DMS114 treated with DMSO at 0.1 percent for 48 hours (cell line): Measurements from ENCODE around the gene ADCY9.
"Not testable (repeated sequence)": the region's sequence is repeated elsewhere in the genome, so short reads cannot be mapped to it uniquely, and the experiment has no call there.

ENCODE experiments used
- DNase-seq: peaks from one replicate; lab custom pipeline; 2025; ENCODE audit not compliant: unreplicated experiment; lab: John Stamatoyannopoulos, UW

The ADCY9 gene

GRCh38 chr16:3953728-3954410, 162.4 kb downstream of the ADCY9 start:
- no peak for DNase-seq

DNA sequence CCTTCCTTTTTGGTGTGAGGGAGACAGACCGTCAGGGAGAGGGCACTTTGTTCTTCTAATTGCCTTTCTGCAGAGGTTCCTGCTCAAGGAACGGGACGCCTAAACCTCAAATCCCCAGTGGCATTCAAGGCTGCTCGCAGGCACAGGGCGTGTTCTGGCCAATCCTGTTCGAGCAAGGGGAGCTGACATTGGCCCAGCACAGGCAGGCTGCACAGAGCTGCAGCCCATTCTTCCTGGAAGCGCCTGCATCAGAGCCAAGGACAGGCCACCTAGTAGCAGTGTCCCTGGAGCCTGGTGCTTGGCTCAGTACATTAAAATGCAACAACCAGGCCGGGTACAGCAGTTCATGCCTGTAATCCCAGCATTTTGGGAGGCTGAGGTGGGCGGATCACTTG, 163.5 kb downstream of the ADCY9 start:
- DNase-seq = no peak

DNA sequence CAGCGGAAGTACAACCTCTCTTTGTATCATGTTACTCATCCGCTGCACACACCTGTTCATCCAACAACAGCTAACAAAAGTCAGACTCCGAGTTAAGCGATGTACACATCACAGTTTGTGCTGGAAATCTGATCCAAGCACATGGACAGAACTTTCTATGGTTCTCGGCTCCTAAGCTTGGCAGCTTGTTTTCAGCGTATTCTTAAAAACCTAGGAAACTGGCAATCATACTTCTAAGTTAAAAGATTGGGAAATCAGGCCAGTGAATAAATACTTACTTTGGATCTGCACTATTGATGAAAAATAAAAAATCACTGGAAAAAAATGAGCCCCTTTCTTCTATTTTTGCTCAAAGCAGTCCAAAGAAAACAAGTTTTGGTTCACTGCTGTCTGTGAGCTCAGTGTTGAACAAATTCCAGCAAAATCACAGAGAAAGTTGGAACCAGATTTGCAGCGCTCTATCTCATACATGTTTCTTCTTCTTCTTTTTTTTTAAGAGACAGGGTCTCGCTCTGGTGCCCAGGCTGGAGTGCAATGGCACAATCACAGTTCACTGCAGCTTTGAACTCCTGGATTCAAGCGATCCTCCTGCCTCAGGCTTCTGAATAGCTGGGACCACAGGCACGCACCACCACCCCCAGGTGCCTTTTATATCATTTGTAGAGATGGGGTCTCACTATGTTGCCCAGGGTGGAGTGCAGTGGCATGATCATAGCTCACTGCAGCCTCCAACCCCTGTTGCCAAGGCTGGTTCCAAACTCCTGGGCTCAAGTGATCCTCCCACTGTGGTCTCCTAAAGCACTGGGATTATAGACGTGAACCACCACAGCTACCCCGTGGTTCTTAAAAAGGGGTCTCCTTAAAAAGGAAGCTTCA, 164.1 kb downstream of the ADCY9 start:
- DNase-seq = no peak

- not testable (repeated sequence) for DNase-seq
Observed at GRCh38 chr16:3951380-3951779, 164.9 kb downstream of the ADCY9 start.

DNA sequence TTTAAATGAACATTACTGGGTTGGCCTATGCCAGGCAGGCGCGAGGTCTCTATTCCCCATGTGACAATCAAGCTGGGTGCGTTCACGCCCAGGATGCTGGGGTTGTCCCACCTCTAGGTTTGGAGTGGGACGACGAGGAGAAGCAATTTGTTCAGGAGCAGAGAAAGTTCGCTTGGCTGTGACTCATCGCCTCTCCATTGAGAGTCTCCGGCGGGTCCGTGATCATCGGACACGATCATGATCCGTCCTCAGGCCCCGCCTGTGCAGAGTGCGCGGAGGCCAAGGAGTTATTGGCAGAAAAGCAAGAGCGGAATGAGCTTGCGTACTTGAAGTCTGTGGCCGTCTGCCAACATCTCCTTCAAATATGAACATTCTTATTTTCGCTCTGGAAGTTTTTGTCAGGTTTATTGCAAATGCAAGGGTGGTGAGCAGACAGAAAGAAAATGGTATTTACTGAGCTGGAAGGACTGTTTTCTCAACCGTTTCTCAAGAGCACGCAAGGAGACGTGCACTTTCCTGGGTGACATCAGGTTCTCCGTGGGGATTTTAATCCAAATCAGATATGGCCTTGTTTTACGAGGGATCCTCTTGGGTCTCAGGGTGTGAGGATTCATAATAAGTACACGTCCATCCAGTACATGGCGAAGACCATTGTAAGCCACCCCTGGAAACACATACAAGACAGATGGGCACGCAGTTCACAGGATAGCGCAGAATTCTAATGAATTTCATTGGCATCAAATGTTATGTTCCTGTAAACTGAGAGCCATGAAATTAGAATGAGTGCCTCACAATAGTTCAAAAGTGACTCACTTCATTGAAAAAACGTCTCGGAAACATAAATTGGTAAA, 165.7 kb downstream of the ADCY9 start:
- DNase-seq = no peak

GRCh38 chr16:3949946-3950342, 166.3 kb downstream of the ADCY9 start:
- no peak for DNase-seq

- no peak for DNase-seq
Observed at GRCh38 chr16:3949287-3949686, 167.0 kb downstream of the ADCY9 start.

- no peak for DNase-seq
Observed at GRCh38 chr16:3948378-3948995, 167.8 kb downstream of the ADCY9 start.

DNA sequence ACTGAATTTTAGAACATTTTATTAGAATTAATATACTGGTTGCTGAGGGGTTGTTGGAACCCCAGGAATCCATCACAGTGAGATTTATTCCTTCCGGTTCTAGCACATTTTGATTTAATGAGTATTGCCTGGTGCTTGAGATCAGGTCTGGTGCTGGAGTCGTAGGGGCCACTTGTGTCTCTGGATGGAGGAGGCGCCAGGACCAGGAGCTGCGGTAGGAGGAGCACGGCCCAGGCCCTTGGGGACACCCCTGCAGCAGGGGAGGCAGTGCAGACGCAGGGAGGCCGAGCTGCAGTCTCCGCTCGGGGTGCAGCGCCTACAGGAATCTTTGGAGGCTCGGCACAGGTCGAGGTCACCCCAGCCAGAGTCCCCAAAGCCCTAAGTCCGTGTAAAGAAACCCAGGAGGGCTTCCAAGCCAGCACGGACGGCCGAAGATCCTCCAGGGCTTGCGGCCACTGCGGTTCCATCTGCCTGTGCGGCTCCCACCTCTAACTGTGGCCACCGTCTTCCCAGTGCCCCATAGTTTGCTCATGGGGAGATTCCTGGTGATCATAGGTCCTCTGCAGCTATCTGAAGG, 169.6 kb downstream of the ADCY9 start:
- DNase-seq = no peak

DNA sequence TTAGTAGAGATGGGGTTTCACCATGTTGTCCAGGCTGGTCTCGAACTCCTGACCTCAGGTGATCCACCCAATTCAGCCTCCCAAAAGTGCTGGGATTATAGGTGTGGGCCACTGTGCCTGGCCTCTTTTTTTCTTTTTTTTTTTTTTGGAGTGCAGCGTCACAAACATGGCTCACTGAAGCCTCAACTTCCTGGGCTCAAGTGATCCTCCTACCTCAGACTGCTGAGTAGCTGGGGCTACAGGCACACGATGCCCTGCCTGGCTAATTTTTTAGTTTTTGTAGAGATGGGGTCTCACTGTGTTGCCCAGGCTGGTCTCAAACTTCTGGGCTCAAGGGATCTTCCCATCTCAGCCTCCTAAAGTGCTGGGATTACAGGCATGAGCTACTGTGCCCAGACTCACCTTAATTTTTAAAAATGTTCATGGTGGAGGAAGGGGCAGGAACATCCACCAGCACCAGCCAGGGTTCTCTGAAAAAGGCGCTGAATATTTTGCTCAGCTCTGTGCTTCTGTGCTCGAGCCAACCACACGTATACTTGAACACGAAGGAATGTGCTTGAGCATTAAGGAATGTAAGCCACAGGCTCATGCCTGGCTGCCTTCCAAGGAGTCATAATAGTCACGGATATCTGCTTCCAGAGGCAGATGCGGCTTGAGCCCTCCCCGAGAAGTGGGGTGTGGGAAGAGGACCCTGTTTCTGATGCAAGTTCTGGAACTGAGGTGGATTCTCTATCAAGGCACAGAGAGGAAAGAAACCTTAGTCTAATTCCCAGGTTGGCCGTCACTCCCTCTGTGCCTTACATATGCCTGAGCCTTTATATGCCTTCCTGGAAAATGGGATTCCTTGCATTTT, 170.3 kb downstream of the ADCY9 start:
- DNase-seq = no peak

GRCh38 chr16:3944457-3944856, 171.8 kb downstream of the ADCY9 start:
- not testable (repeated sequence) for DNase-seq

GRCh38 chr16:3942146-3942545, 174.1 kb downstream of the ADCY9 start:
- not testable (repeated sequence) for DNase-seq

GRCh38 chr16:3938843-3939624, 177.2 kb downstream of the ADCY9 start:
- peak; percentile 29 for DNase-seq

DNA sequence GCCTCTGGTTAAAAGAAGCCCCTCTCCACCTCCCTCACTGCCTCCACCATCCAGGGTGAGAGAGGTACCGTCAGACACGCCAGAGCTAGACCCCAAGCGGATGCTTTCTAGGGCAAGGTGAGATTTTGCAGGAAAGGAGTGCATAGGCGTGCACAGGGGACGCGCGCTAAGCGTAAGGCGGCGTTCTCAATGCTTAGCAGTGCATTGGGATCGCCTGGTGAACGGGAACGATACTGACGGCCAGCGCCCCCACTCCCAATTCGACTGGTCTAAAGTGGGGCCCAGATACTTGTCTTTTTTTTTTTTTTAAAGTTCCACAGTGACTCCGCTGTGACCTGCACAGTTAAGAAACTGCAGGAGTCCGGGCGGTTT, 177.8 kb downstream of the ADCY9 start:
- DNase-seq = no peak

- no peak for DNase-seq
Observed at GRCh38 chr16:3937066-3937875, 179.0 kb downstream of the ADCY9 start.

- DNase-seq = no peak
Observed at GRCh38 chr16:3935921-3936320, 180.3 kb downstream of the ADCY9 start.

- DNase-seq = no peak
Observed at GRCh38 chr16:3934491-3935181, 181.6 kb downstream of the ADCY9 start.

DNA sequence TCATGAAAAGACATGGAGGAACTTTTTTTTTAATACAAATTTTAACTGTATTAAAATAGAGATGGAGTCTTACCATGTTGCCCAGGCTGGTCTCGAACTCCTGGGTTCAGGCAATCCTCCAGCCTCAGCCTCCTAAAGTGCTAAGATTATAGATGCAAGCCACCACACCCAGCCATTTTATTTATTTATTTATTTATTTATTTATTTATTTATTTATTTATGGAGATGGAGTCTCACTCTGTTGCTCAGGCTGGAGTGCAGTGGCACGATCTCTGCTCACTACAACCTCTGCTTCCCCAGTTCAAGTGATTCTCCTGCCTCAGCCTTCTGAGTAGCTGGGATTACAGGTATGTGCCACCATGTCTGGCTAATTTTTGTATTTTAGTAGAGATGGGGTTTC, 189.1 kb downstream of the ADCY9 start:
- DNase-seq = not testable (repeated sequence)
